Ovary (tissue), 3 donors: ENCODE data around the gene DNAH17.

Experiments used
- CTCF ChIP-seq, 3 donors: fragments of 450-650 bp in 2 of 3; fragments of 200-600 bp in 1 of 3; IDR thresholded peaks; one replicate each; pipeline versions ENCODE4 v1.5.1 to v1.8.0; 2016 to 2022; ENCODE audit warnings: antibody characterized with exemption in 3 of 3, mild to moderate bottlenecking in 1 of 3
- POLR2A ChIP-seq: fragments of 450-650 bp; IDR thresholded peaks from one replicate; pipeline ENCODE4 v1.6.1; 2017; ENCODE audit warnings: antibody characterized with exemption, mild to moderate bottlenecking, moderate library complexity
- donor health status: DM: no; HTN: no; CAD: no.

DNA sequence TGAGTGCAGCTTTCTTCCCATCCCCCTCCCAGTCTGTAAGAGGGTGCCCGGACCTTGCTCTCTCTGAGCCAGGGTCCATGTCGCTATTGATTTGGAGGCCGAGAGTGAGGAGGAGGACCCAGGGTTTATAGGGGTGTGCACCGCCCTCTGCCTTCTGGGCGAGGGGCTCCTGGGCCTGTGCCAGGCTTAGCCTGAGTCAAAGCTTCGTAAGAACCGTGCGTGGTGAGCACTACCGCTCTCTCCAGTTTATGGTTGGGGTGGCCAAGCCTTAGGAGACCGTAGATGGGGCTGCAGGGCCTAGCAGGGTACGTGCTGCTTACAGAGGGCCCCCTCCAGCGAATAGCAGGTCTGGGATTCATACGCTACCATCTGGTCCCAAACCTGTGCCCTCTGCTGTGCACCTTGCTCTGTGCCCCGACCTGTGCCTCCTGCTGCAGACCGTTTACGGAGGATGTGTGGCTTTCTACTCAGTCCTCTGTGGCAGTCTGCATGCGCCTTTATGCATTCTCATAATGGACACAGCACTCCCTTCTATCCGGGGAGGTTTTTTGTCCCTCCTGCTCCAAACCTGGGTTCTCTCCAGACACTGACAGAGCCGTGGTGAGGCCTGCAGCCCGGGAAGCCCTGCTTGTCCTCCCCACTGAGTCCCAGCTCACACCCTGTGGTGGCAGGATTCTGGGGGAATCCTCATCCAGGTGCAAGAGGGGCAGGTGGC lies 144.0 kb downstream of the DNAH17 start:
- TF ChIP-seq CTCF (IDR thresholded peaks at IDR 0.05) (no peak), POLR2A (no peak)
